Panc1 (cell line): ENCODE measurements around the gene INHBB. TPM values are rescaled to one million over a fixed set of nuclear protein-coding genes. Genes with fewer than 3 reads are reported as not detected.

Experiments used
- ATAC-seq: fragments of 200-7000 bp; cut with Tn5 transposase; 2 replicates; pipeline ENCODE4 v1.9.1; 2020; ENCODE audit warnings: mild to moderate bottlenecking, moderate library complexity
- BruUV-seq: library from RNA; stranded (reverse); fragments of 400-500 nt; replicated peaks from 2 replicates; lab custom pipeline; 2021; lab: Mats Ljungman, UMichigan
- CTCF ChIA-PET: fragments of 300-600 bp; sonication (Branson Sonifier 250); formaldehyde crosslinking; loops from one replicate; lab custom pipeline; 2022; ENCODE audit warnings: antibody characterized with exemption; lab: Charles Lee
- POLR2A ChIA-PET: fragments of 300-600 bp; sonication (Branson Sonifier 250); formaldehyde crosslinking; loops from one replicate; lab custom pipeline; 2022; ENCODE audit warnings: antibody characterized with exemption; lab: Charles Lee
- DNase-seq: peaks from one replicate; pipeline ENCODE4 v3.0.0-alpha.2; 2010; ENCODE audit warnings: low read depth, low spot score
- H3K27ac ChIP-seq: 2 replicates; pipeline ENCODE4 v1.5.1; 2011; ENCODE audit warnings: mild to moderate bottlenecking, low read length, inconsistent platforms
- H3K27me3 ChIP-seq: fragments of 200-500 bp; sonication (Bioruptor generic); 2 replicates; pipeline ENCODE4 v1.6.0; 2014; ENCODE audit warnings: low read length, inconsistent platforms; ENCODE audit not compliant: control insufficient read depth, insufficient read depth
- H3K36me3 ChIP-seq: fragments of 200-500 bp; sonication (Bioruptor generic); 2 replicates; pipeline ENCODE4 v1.5.1; 2014; ENCODE audit warnings: inconsistent platforms, mild to moderate bottlenecking, low read length, moderate library complexity; ENCODE audit not compliant: control insufficient read depth, insufficient read depth
- H3K4me1 ChIP-seq: 2 replicates; pipeline ENCODE4 v1.5.1; 2011; ENCODE audit warnings: inconsistent platforms, mild to moderate bottlenecking, low read length, moderate library complexity; ENCODE audit not compliant: control insufficient read depth, insufficient read depth
- H3K4me3 ChIP-seq, 2 experiments: 2 replicates each; pipeline ENCODE4 v1.5.1; 2011 to 2012; ENCODE audit warnings: low read depth in 2 of 2, low read length in 2 of 2, mild to moderate bottlenecking in 2 of 2, inconsistent platforms in 1 of 2, moderate library complexity in 1 of 2
- H3K9me3 ChIP-seq: fragments of 200-500 bp; sonication (Bioruptor generic); 2 replicates; pipeline ENCODE4 v1.5.1; 2014; ENCODE audit warnings: low read depth, mild to moderate bottlenecking, inconsistent platforms, low read length, moderate library complexity; ENCODE audit not compliant: control insufficient read depth, insufficient read depth
- CTCF ChIP-seq: fragments of 450-650 bp; IDR thresholded peaks from 2 replicates; pipeline ENCODE4 v1.5.1; 2017; ENCODE audit warnings: mild to moderate bottlenecking
- POLR2AphosphoS5 ChIP-seq: IDR thresholded peaks from 2 replicates; pipeline ENCODE4 v1.6.1; 2012; ENCODE audit warnings: mild to moderate bottlenecking, low read depth, low read length, moderate library complexity
- REST ChIP-seq, 2 experiments: IDR thresholded peaks; 2 replicates each; pipeline ENCODE4 v1.6.1; 2011 to 2012; ENCODE audit warnings: low read depth in 2 of 2, control low read depth in 1 of 2, low read length in 1 of 2, mild to moderate bottlenecking in 1 of 2, moderate library complexity in 1 of 2; ENCODE audit not compliant: insufficient read depth in 1 of 2
- SIN3A ChIP-seq: IDR thresholded peaks from 2 replicates; pipeline ENCODE4 v1.6.1; 2012; ENCODE audit warnings: low read depth, mild to moderate bottlenecking, low read length, moderate library complexity, borderline replicate concordance; ENCODE audit not compliant: insufficient read depth
- TCF7L2 ChIP-seq: IDR thresholded peaks from 2 replicates; pipeline ENCODE4 v1.6.1; 2011; ENCODE audit warnings: mild to moderate bottlenecking, low read depth, low read length, inconsistent platforms
- in situ Hi-C: cut with HindIII; loops from 2 replicates; pipeline ENCODE4 v1.10.0; 2016; ENCODE audit warnings: low sequenced_read_pairs, low pct_unique_long_range_greater_than_20kb
- intact Hi-C: fragments of 100-400 bp; cut with micrococcal nuclease; formaldehyde crosslinking; loops from one replicate; pipeline ENCODE4 v1.10.0; 2022; ENCODE audit not compliant: unreplicated experiment
- total RNA-seq: library from RNA; stranded (reverse); gene quantifications from one replicate; pipeline ENCODE4 v1.2.1, GENCODE V29; 2021; ENCODE audit not compliant: unreplicated experiment

INHBB gene
- total RNA-seq, 1 experiment from 2014 or later: 38.2 TPM

- ATAC-seq: no peak
- Histone ChIP-seq H3K4me1 (no peaks in the 10 kb centered on the region), H3K27me3 (no peaks in the 10 kb centered on the region), H3K27ac (no peak overlapping the region), H3K36me3 (no peaks in the 10 kb centered on the region), H3K9me3 (no peaks in the 10 kb centered on the region), H3K4me3 (no peak overlapping the region)
- no peak for DNase-seq
- intact Hi-C loops: loop anchor here (10.0 kb wide), 2 partner anchors 212 to 358 kb away; no protein-coding TSS in a partner anchor
- no peak for TF ChIP-seq REST (IDR thresholded peaks at IDR 0.05; ENCODE audit: insufficient read depth in 1 of 2, low read depth in 2 of 2, low read length in 1 of 2)
- TF ChIP-seq CTCF: no peak
- no peak for TF ChIP-seq TCF7L2
- TF ChIP-seq POLR2AphosphoS5: no peak
- TF ChIP-seq SIN3A: no peak
- POLR2A ChIA-PET: no interaction called here
- no TSS peak for BruUV-seq
- CTCF ChIA-PET: no interaction called here
- in situ Hi-C loops: no loop called here
Observed at GRCh38 chr2:120316528-120317179, 29.3 kb upstream of the INHBB start.

GRCh38 chr2:120317180-120317533, 28.8 kb upstream of the INHBB start:
- Histone ChIP-seq H3K27me3 (no peaks in the 10 kb centered on the region), H3K9me3 (no peaks in the 10 kb centered on the region), H3K4me3 (no peak overlapping the region), H3K27ac (no peak overlapping the region), H3K4me1 (no peaks in the 10 kb centered on the region), H3K36me3 (no peaks in the 10 kb centered on the region)
- no peak for DNase-seq
- CTCF ChIA-PET: no interaction called here
- intact Hi-C loops: loop anchor here (10.0 kb wide), 2 partner anchors 212 to 358 kb away; no protein-coding TSS in a partner anchor
- POLR2A ChIA-PET: no interaction called here
- in situ Hi-C loops: no loop called here
- TF ChIP-seq REST (IDR thresholded peaks at IDR 0.05; ENCODE audit: insufficient read depth in 1 of 2, low read depth in 2 of 2, low read length in 1 of 2) (no peak), TCF7L2 (no peak), POLR2AphosphoS5 (no peak), CTCF (no peak), SIN3A (no peak)
- no peak for ATAC-seq
- BruUV-seq: no TSS peak
